K562 (cell line): Measurements from ENCODE around the gene WDR86. TPM values are rescaled to one million over a fixed set of nuclear protein-coding genes. Genes with fewer than 3 reads are reported as not detected.

ENCODE experiments used
- ATAC-seq: fragments of 200-7000 bp; cut with Tn5 transposase; 3 replicates; pipeline ENCODE4 v1.9.1; 2020; ENCODE audit warnings: moderate library complexity
- BruUV-seq: library from RNA; stranded (reverse); fragments of 400-500 nt; replicated peaks from 2 replicates; lab custom pipeline; 2021; lab: Mats Ljungman, UMichigan
- CTCF ChIA-PET: fragments of 300-600 bp; formaldehyde crosslinking; extraction: SDS; loops from one replicate; lab custom pipeline; 2021; ENCODE audit warnings: low intra/inter-chr PET ratio; lab: Yijun Ruan, JAX
- POLR2A ChIA-PET: fragments of 300-600, 350-650 bp; sonication (Branson Sonifier 250); formaldehyde crosslinking; extraction: SDS; loops from one replicate; lab custom pipeline; 2021; ENCODE audit warnings: antibody characterized with exemption, inconsistent platforms; lab: Yijun Ruan, JAX
- DNase-seq, 4 experiments: peaks; one replicate each; pipeline versions ENCODE4 v3.0.0 to v3.0.0-alpha.2; 2011 to 2018; ENCODE audit warnings: low spot score in 3 of 4, mixed read lengths in 3 of 4; ENCODE audit errors: extremely low read depth in 1 of 4
- FAIRE-seq: peaks from 2 replicates; lab custom pipeline; 2011; peaks lifted over from hg19 to GRCh38; lab: Jason Lieb, UNC
- H2AFZ ChIP-seq: 2 replicates; pipeline ENCODE4 v1.6.0; 2011; ENCODE audit warnings: low read depth, low read length, control low read depth, inconsistent platforms
- H3K27ac ChIP-seq: fragments of 200-600 bp; 3 replicates; pipeline ENCODE4 v1.8.0; 2011; ENCODE audit warnings: low read depth, mild to moderate bottlenecking, control low read depth, inconsistent platforms, low read length, moderate library complexity, mixed read lengths; ENCODE audit errors: extremely low read depth
- H3K27me3 ChIP-seq, 2 experiments: fragments of 300-600 bp in 1 of 2; 2 replicates in 1 of 2; 3 replicates in 1 of 2; pipeline versions ENCODE4 v1.6.0 to v1.8.0; 2011; ENCODE audit warnings: inconsistent platforms in 2 of 2, low read length in 2 of 2, mild to moderate bottlenecking in 1 of 2, mixed read lengths in 1 of 2, moderate library complexity in 1 of 2; ENCODE audit not compliant: control insufficient read depth in 2 of 2, insufficient read depth in 2 of 2
- H3K36me3 ChIP-seq: fragments of 300-600 bp; 3 replicates; pipeline ENCODE4 v1.8.0; 2011; ENCODE audit warnings: mild to moderate bottlenecking, low read length, inconsistent platforms; ENCODE audit not compliant: control insufficient read depth, insufficient read depth
- H3K4me1 ChIP-seq, 2 experiments: fragments of 200-600 bp in 1 of 2; replicated peaks in 1 of 2; 2 replicates in 1 of 2; 3 replicates in 1 of 2; pipeline versions ENCODE4 v1.5.1 to v1.8.0; 2011; ENCODE audit warnings: inconsistent platforms in 2 of 2, low read length in 2 of 2, mild to moderate bottlenecking in 1 of 2, mixed read lengths in 1 of 2, moderate library complexity in 1 of 2; ENCODE audit not compliant: control insufficient read depth in 2 of 2, insufficient read depth in 2 of 2
- H3K4me2 ChIP-seq: 2 replicates; pipeline ENCODE4 v1.6.1; 2011; ENCODE audit warnings: low read length, control low read depth, inconsistent platforms, mixed read lengths; ENCODE audit not compliant: insufficient read depth
- H3K4me3 ChIP-seq: fragments of 200-600 bp; sonication (generic), shearing (Covaris generic); 2 replicates; pipeline ENCODE4 v1.5.1; 2016; ENCODE audit warnings: control low read depth, inconsistent platforms
- H3K79me2 ChIP-seq: fragments of 200-600 bp; 3 replicates; pipeline ENCODE4 v1.8.0; 2011; ENCODE audit warnings: low read length, inconsistent platforms; ENCODE audit not compliant: control insufficient read depth, insufficient read depth
- H3K9ac ChIP-seq, 2 experiments: 2 replicates each; pipeline versions ENCODE4 v1.6.0 to v1.6.1; 2011; ENCODE audit warnings: low read depth in 2 of 2, low read length in 2 of 2, control low read depth in 1 of 2, inconsistent platforms in 1 of 2, mild to moderate bottlenecking in 1 of 2, mixed read lengths in 1 of 2; ENCODE audit not compliant: insufficient read depth in 1 of 2
- H3K9me1 ChIP-seq: one replicate; pipeline ENCODE4 v1.6.0; 2011; ENCODE audit warnings: inconsistent platforms, mild to moderate bottlenecking, low read length, moderate library complexity; ENCODE audit not compliant: control insufficient read depth, insufficient read depth
- H3K9me3 ChIP-seq: replicated peaks from 2 replicates; pipeline ENCODE4 v1.5.1; 2011; ENCODE audit warnings: low read depth, low read length, inconsistent platforms; ENCODE audit not compliant: control insufficient read depth, insufficient read depth
- H4K20me1 ChIP-seq: replicated peaks from 2 replicates; pipeline ENCODE4 v1.6.1; 2011; ENCODE audit warnings: low read length, inconsistent platforms, mixed read lengths; ENCODE audit not compliant: control insufficient read depth, insufficient read depth
- ATF1 ChIP-seq, 2 experiments: fragments of 450-650 bp in 1 of 2; IDR thresholded peaks; 2 replicates each; pipeline ENCODE4 v1.6.1; 2016; ENCODE audit warnings: missing compliant biosample characterization in 1 of 2, missing genetic modification characterization in 1 of 2
- CHD2 ChIP-seq: IDR thresholded peaks from 2 replicates; pipeline ENCODE4 v1.6.1; 2011; ENCODE audit warnings: low read depth, low read length
- KLF16 ChIP-seq: IDR thresholded peaks from 2 replicates; pipeline ENCODE4 v1.6.1; 2016; ENCODE audit warnings: antibody characterized with exemption
- MGA ChIP-seq: fragments of 450-650 bp; IDR thresholded peaks from 2 replicates; pipeline ENCODE4 v1.6.1; 2016; ENCODE audit warnings: mild to moderate bottlenecking, moderate library complexity
- POU5F1 ChIP-seq: fragments of 150-350 bp; IDR thresholded peaks from 2 replicates; pipeline ENCODE4 v1.6.1; 2014; ENCODE audit warnings: borderline replicate concordance, low read length, low read depth, mild to moderate bottlenecking; ENCODE audit not compliant: partially characterized antibody
- RBFOX2 ChIP-seq: fragments of 200-400 bp; formaldehyde crosslinking; IDR thresholded peaks from 2 replicates; pipeline ENCODE4 v1.6.1; 2017; ENCODE audit warnings: low read depth, mild to moderate bottlenecking, low read length, moderate library complexity
- XRCC4 ChIP-seq: IDR thresholded peaks from one replicate; pipeline ENCODE4 v1.6.1; 2011; ENCODE audit not compliant: insufficient read depth, insufficient read length; ENCODE audit errors: extremely low read depth
- WGBS: fragments of 100-300 bp; shearing (Covaris generic); methylation state at CpG from one replicate; pipeline ENCODE4 v1.1.6; 2016; ENCODE audit warnings: low coverage, mixed read lengths; ENCODE audit not compliant: insufficient coverage; ENCODE audit errors: missing lambda C conversion rate; 5-methylcytosine and 5-hydroxymethylcytosine counted together
- in situ Hi-C: fragments of 300-500 bp; cut with MboI; formaldehyde crosslinking; loops from 4 replicates; pipeline ENCODE4 v1.15.0; 2018; ENCODE audit warnings: inconsistent platforms, mixed read lengths
- intact Hi-C: fragments of 100-400 bp; cut with micrococcal nuclease; formaldehyde crosslinking; loops from 2 replicates; pipeline ENCODE4 v1.14.2; 2022
- polyA plus RNA-seq, 8 experiments: library from polyadenylated mRNA; depleted of rRNA in 4 of 8; stranded (reverse) in 5 of 8; unstranded in 3 of 8; fragments of >200 nt; fragmentation: Nextera tagmentation in 2 of 8; fragmentation: Illumina TruSeq in 1 of 8; extraction: Ambion mirVana in 2 of 8; extraction: Trizol in 1 of 8; gene quantifications; 2 replicates each; pipeline versions ENCODE4 v1.2.1 to v1.2.3, GENCODE V29; 2011 to 2014; ENCODE audit warnings: inconsistent platforms in 1 of 8, missing spikeins in 1 of 8
- total RNA-seq, 7 experiments: library from RNA; depleted of rRNA in 6 of 7; stranded (reverse); fragments of >200 nt in 6 of 7; fragmentation: Illumina TruSeq in 2 of 7; extraction: Trizol in 2 of 7; gene quantifications; 2 replicates each; pipeline versions ENCODE4 v1.2.1 to v1.2.3, GENCODE V29; 2011 to 2021; ENCODE audit warnings: low replicate concordance in 1 of 7

Gene WDR86
- total and polyA plus RNA-seq, 9 of the 15 experiments (the other 6 are each of a cell fraction or from before 2014, with no cell fraction given) = 0.24 TPM; not detected in 8

- 25% methylated on average over 58 of the region's 61 CpGs for WGBS
- DNase-seq (peak; percentile 81 to 92 (median 88)), ATAC-seq (peak; percentile 93), FAIRE-seq (peak; percentile 70)
- Histone ChIP-seq H3K27ac (no peak overlapping the region), H3K9ac (peak overlapping the region; percentile 39 to 87; a peak in 3 of 4 replicates), H3K4me1 (peaks cover 0 to 24% of the 10 kb centered on the region in 2 experiments; a peak in 2 of 5 replicates), H3K4me2 (peak overlapping the region; percentile 40), H3K79me2 (no peaks in the 10 kb centered on the region), H3K36me3 (no peaks in the 10 kb centered on the region), H3K9me3 (no peaks in the 10 kb centered on the region), H2AFZ (peak overlapping the region; percentile 91), H3K27me3 (peaks cover 37 to 40% of the 10 kb centered on the region in 2 experiments), H3K4me3 (peak overlapping the region; percentile 27), H4K20me1 (peaks cover 6% of the 10 kb centered on the region; the same call in 1 of the 2 replicates), H3K9me1 (no peaks in the 10 kb centered on the region)
- in situ Hi-C loops = loop anchor here (5.0 kb wide), 2 partner anchors 91 to 131 kb away; no protein-coding TSS in a partner anchor
- ChIA-PET CTCF (interaction anchor here (0.5 to 6.0 kb wide), 10 partner anchors 15 to 325 kb away, joined by 3 to 75 read pairs (median 4); no protein-coding TSS in a partner anchor), POLR2A (interaction anchor here (0.6 to 1.2 kb wide), 7 partner anchors 15 to 281 kb away, joined by 3 to 4 read pairs (median 3); no protein-coding TSS in a partner anchor)
- no TSS peak for BruUV-seq
- intact Hi-C loops = loop anchor here (1.0 to 10.0 kb wide), 4 partner anchors 36 to 133 kb away; partner anchors contain the start of gene WDR86
- no peak for TF ChIP-seq POU5F1
- TF ChIP-seq RBFOX2 = no peak
- no peak for TF ChIP-seq MGA
- TF ChIP-seq ATF1 (CRISPR knock-in tag; IDR thresholded peaks at IDR 0.05) = no peak
- TF ChIP-seq ATF1 (tag; IDR thresholded peaks at IDR 0.05) = no peak
- TF ChIP-seq KLF16 = 0 out of 2 replicates have a peak, but pooled peaks have one; percentile 21
- no peak for TF ChIP-seq XRCC4
- TF ChIP-seq CHD2 = no peak
Measured at GRCh38 chr7:151448261-151449252, 38.7 kb upstream of the WDR86 start.
